GM19468 (cell line): Measurements from ENCODE around the gene CNTN4.

Experiments used
- ATAC-seq: cut with Tn5 transposase; IDR thresholded peaks from one replicate; pipeline ENCODE4 v1.9.1; 2021; ENCODE audit warnings: mild to moderate bottlenecking, moderate library complexity, moderate number of reproducible peaks; ENCODE audit not compliant: unreplicated experiment; ENCODE audit errors: extremely low read depth

Gene CNTN4

GRCh38 chr3:2375376-2375775 is 276.7 kb downstream of the CNTN4 start:
- ATAC-seq, result no peak

GRCh38 chr3:2377281-2377680 is 278.6 kb downstream of the CNTN4 start:
- ATAC-seq, result no peak

- no peak for ATAC-seq
Observed at GRCh38 chr3:2390926-2391532, 292.4 kb downstream of the CNTN4 start.

- ATAC-seq, result no peak
Observed at GRCh38 chr3:2391896-2392295, 293.2 kb downstream of the CNTN4 start.

- ATAC-seq, result no peak
Observed at GRCh38 chr3:2392981-2393380, 294.3 kb downstream of the CNTN4 start.

- no peak for ATAC-seq
Observed at GRCh38 chr3:2415083-2415482, 316.4 kb downstream of the CNTN4 start.

GRCh38 chr3:2420919-2421318 is 322.3 kb downstream of the CNTN4 start:
- ATAC-seq, result no peak

GRCh38 chr3:2423143-2423542 is 324.5 kb downstream of the CNTN4 start:
- ATAC-seq, result no peak

GRCh38 chr3:2441558-2441957 is 342.9 kb downstream of the CNTN4 start:
- no peak for ATAC-seq

- no peak for ATAC-seq
Observed at GRCh38 chr3:2446146-2446545, 347.5 kb downstream of the CNTN4 start.

GRCh38 chr3:2452249-2452648 is 353.6 kb downstream of the CNTN4 start:
- no peak for ATAC-seq

GRCh38 chr3:2454865-2455264 is 356.2 kb downstream of the CNTN4 start:
- ATAC-seq, result no peak

GRCh38 chr3:2456788-2457187 is 358.1 kb downstream of the CNTN4 start:
- no peak for ATAC-seq

GRCh38 chr3:2458816-2459215 is 360.1 kb downstream of the CNTN4 start:
- no peak for ATAC-seq

GRCh38 chr3:2465842-2466241 is 367.2 kb downstream of the CNTN4 start:
- ATAC-seq, result no peak

GRCh38 chr3:2468816-2469215 is 370.1 kb downstream of the CNTN4 start:
- no peak for ATAC-seq

GRCh38 chr3:2476996-2477395 is 378.3 kb downstream of the CNTN4 start:
- no peak for ATAC-seq

GRCh38 chr3:2477620-2478019 is 379.0 kb downstream of the CNTN4 start:
- no peak for ATAC-seq

- ATAC-seq, result no peak
Observed at GRCh38 chr3:2484162-2485026, 385.7 kb downstream of the CNTN4 start.

- no peak for ATAC-seq
Observed at GRCh38 chr3:2485027-2485375, 386.3 kb downstream of the CNTN4 start.

- no peak for ATAC-seq
Observed at GRCh38 chr3:2495746-2496145, 397.1 kb downstream of the CNTN4 start.

- ATAC-seq, result no peak
Observed at GRCh38 chr3:2504912-2505311, 406.2 kb downstream of the CNTN4 start.
